Osteoblast (primary cell): ENCODE measurements around the gene GTF2I. TPM values are rescaled to one million over a fixed set of nuclear protein-coding genes. Genes with fewer than 3 reads are reported as not detected.

ENCODE experiments used
- DNase-seq: peaks from one replicate; pipeline ENCODE4 v3.0.0; 2011; ENCODE audit warnings: low spot score, mixed read lengths; ENCODE audit not compliant: insufficient read length; ENCODE audit errors: missing footprints
- H2AFZ ChIP-seq: 2 replicates; pipeline ENCODE4 v1.6.0; 2011; ENCODE audit warnings: mild to moderate bottlenecking, low read length
- H3K27ac ChIP-seq: 2 replicates; pipeline ENCODE4 v1.5.1; 2011; ENCODE audit warnings: mild to moderate bottlenecking, low read depth, low read length, moderate library complexity
- H3K27me3 ChIP-seq: 2 replicates; pipeline ENCODE4 v1.6.0; 2012; ENCODE audit warnings: mild to moderate bottlenecking, control low read depth, inconsistent platforms, low read length, moderate library complexity; ENCODE audit not compliant: insufficient read depth
- H3K36me3 ChIP-seq: 2 replicates; pipeline ENCODE4 v1.5.1; 2011; ENCODE audit warnings: mild to moderate bottlenecking, low read length, control low read depth, moderate library complexity; ENCODE audit not compliant: insufficient read depth
- H3K4me1 ChIP-seq: 2 replicates; pipeline ENCODE4 v1.5.1; 2011; ENCODE audit warnings: mild to moderate bottlenecking, low read length, control low read depth, moderate library complexity; ENCODE audit not compliant: insufficient read depth
- H3K4me2 ChIP-seq: 2 replicates; pipeline ENCODE4 v1.6.0; 2011; ENCODE audit warnings: mild to moderate bottlenecking, low read length; ENCODE audit not compliant: insufficient read depth
- H3K4me3 ChIP-seq: fragments of 200-600 bp; sonication (generic); 3 replicates; pipeline ENCODE4 v1.5.1; 2012; ENCODE audit warnings: mild to moderate bottlenecking, low read length, inconsistent platforms; ENCODE audit not compliant: insufficient read depth
- H3K79me2 ChIP-seq: 2 replicates; pipeline ENCODE4 v1.6.0; 2012; ENCODE audit warnings: mild to moderate bottlenecking, low read length, control low read depth, inconsistent platforms; ENCODE audit not compliant: insufficient read depth
- H3K9me3 ChIP-seq: 2 replicates; pipeline ENCODE4 v1.5.1; 2011; ENCODE audit warnings: low read depth, low read length, control low read depth
- H4K20me1 ChIP-seq: 2 replicates; pipeline ENCODE4 v1.6.0; 2012; ENCODE audit warnings: mild to moderate bottlenecking, low read length, control low read depth; ENCODE audit not compliant: insufficient read depth
- total RNA-seq: library from RNA; depleted of rRNA; stranded (reverse); fragments of >200 nt; gene quantifications from 2 replicates; pipeline ENCODE4 v1.2.3, GENCODE V29; 2012
- TF ChIP-seq, protein P1 (sequence below): IDR thresholded peaks from 2 replicates; pipeline ENCODE4 v1.5.1; 2011; ENCODE audit warnings: mild to moderate bottlenecking, low read depth, low read length, moderate library complexity; ENCODE audit errors: extremely low read depth

Gene GTF2I
- total RNA-seq, 1 donor: 143 TPM

DNA sequence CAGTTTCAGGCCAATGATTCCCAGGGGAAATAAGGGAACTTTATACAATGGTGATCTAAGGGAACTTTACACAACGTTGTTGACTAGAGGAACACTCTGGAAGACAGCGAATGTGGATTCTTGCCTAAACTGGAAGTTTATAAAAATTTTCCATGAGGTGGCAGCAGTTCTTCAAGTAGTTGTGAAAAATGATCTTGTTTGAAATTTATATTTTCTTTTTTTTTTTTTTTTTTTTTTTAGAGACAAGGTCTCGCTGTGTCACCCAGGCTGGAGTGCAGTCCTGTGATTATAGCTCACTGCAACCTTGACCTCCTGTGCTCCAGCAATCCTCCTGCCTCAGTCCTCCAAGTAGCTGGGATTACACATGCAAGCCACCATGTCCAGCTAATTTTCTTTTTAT is 32.1 kb upstream of the GTF2I start:
- Histone ChIP-seq H3K27me3 (no peaks in the 10 kb centered on the region), H4K20me1 (no peaks in the 10 kb centered on the region), H2AFZ (peak overlapping the region; percentile 51), H3K27ac (no peak overlapping the region), H3K9me3 (no peaks in the 10 kb centered on the region), H3K4me1 (peaks cover 8% of the 10 kb centered on the region), H3K79me2 (no peaks in the 10 kb centered on the region), H3K4me3 (no peak overlapping the region), H3K4me2 (peak overlapping the region; percentile 9), H3K36me3 (no peaks in the 10 kb centered on the region)
- no peak for DNase-seq
- TF ChIP-seq, protein P1, sequence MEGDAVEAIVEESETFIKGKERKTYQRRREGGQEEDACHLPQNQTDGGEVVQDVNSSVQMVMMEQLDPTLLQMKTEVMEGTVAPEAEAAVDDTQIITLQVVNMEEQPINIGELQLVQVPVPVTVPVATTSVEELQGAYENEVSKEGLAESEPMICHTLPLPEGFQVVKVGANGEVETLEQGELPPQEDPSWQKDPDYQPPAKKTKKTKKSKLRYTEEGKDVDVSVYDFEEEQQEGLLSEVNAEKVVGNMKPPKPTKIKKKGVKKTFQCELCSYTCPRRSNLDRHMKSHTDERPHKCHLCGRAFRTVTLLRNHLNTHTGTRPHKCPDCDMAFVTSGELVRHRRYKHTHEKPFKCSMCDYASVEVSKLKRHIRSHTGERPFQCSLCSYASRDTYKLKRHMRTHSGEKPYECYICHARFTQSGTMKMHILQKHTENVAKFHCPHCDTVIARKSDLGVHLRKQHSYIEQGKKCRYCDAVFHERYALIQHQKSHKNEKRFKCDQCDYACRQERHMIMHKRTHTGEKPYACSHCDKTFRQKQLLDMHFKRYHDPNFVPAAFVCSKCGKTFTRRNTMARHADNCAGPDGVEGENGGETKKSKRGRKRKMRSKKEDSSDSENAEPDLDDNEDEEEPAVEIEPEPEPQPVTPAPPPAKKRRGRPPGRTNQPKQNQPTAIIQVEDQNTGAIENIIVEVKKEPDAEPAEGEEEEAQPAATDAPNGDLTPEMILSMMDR: peak; percentile 43

DNA sequence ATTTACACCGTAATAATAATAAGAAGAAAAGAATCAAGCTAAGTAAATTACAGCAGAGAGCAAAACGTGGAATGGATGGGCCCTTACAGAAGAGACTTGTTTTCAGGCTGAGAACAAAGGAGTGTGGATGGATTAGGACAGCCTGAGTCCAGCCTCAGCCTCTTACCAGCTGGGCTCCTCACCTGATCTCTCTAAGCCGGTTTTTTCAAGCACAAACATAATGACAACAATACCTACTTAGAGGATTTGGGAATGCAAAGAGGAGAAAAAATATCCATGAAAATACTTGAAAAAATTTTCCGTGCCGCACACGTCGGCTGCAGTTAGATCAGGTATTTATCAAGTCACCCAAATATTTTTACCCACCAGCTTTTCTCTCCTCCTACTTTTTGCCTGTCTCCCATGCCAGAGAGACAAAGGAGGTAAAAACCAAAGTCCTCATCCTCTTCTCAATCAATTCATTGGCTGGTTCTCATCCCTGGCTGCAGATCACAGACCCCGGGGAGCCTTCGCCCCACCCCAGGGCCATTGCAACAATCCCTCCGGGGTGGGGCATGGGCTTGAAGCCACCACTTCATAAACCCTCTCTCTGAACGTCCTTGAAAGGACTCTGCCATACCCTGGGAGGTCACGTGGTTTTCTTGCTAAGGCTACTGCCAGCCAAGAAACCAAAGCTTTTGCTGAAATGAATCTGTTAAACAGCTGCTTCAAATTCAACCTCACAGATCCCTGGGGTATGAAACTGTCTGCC is 29.7 kb upstream of the GTF2I start:
- no peaks in the 10 kb centered on the region for H3K27me3 ChIP-seq
- H3K4me3 ChIP-seq: peak overlapping the region; percentile 42
- DNase-seq: peak; percentile 77
- no peaks in the 10 kb centered on the region for H3K79me2 ChIP-seq
- peak overlapping the region; percentile 8 for H3K27ac ChIP-seq
- peak overlapping the region; percentile 57 for H3K4me2 ChIP-seq
- no peaks in the 10 kb centered on the region for H3K9me3 ChIP-seq
- H3K36me3 ChIP-seq: no peaks in the 10 kb centered on the region
- no peaks in the 10 kb centered on the region for H4K20me1 ChIP-seq
- peak overlapping the region; percentile 83 for H2AFZ ChIP-seq
- H3K4me1 ChIP-seq: peaks cover 8% of the 10 kb centered on the region
- TF ChIP-seq, protein P1: no peak

DNA sequence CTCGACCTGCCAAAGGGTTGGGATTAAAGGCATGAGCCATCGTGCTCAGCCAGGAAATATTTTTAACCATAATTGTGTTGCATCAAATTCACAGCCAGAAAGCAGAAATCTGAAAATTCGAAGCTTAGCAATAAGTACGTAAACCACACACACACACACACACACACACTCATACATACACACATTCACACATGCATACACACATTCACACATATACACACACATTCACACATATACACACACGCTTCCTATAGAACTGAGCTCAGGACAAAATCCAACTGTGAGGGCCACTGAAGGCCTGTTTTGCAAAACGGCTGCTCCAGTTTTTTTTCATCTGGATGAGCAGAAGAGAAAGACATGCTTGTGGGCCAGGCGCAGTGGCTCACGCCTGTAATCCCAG is 25.0 kb upstream of the GTF2I start:
- Histone ChIP-seq H3K4me3 (no peak overlapping the region), H4K20me1 (no peaks in the 10 kb centered on the region), H3K27ac (no peak overlapping the region), H3K4me1 (peaks cover 24% of the 10 kb centered on the region), H3K79me2 (no peaks in the 10 kb centered on the region), H2AFZ (peak overlapping the region; percentile 60), H3K4me2 (no peak overlapping the region), H3K27me3 (no peaks in the 10 kb centered on the region), H3K9me3 (no peaks in the 10 kb centered on the region), H3K36me3 (no peaks in the 10 kb centered on the region)
- TF ChIP-seq, protein P1: no peak
- DNase-seq: no peak

DNA sequence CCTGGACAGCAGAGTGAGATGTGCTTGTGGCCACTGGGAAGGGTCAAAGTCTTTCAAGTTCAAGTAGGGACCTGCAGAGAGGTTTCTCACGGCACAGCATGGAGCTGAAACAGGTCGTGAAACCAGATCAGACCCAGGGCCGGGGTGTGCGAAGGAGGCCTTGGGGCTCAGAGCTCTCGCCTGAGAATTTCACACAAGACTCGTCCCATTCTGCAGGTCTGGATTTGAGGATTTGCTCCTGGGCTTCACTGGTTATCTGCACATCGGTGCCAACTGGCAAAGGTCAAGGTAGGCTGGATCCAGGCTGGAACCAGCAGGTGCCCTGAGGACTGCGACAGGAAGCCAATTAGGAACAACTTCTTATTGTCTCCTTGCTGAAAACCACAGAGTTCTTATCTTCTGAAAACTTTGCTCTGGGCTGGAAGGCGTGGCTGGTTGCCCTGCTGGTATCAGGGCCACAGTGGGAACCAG is 24.0 kb upstream of the GTF2I start:
- Histone ChIP-seq H3K4me2 (no peak overlapping the region), H3K36me3 (no peaks in the 10 kb centered on the region), H3K4me3 (no peak overlapping the region), H3K27ac (no peak overlapping the region), H3K79me2 (no peaks in the 10 kb centered on the region), H3K27me3 (no peaks in the 10 kb centered on the region), H3K4me1 (peaks cover 17% of the 10 kb centered on the region), H3K9me3 (no peaks in the 10 kb centered on the region), H4K20me1 (no peaks in the 10 kb centered on the region), H2AFZ (no peak overlapping the region)
- DNase-seq: no peak
- TF ChIP-seq, protein P1: no peak
